SK-N-SH treated with all-trans-retinoic acid at 6 μM for 48 hours (cell line): ENCODE data around the gene NSFL1C.

Experiments used
- ARNTL ChIP-seq: fragments of 450-650 bp; formaldehyde crosslinking; IDR thresholded peaks from 2 replicates; pipeline ENCODE4 v1.5.0; 2020; ENCODE audit warnings: low read depth, mild to moderate bottlenecking, moderate library complexity, borderline replicate concordance
- POU6F1 ChIP-seq: fragments of 250-450 bp; sonication (Bioruptor Pico); IDR thresholded peaks from 2 replicates; pipeline ENCODE4 v1.8.0; 2021; ENCODE audit warnings: low read depth, mild to moderate bottlenecking, moderate library complexity, borderline replicate concordance
- SNAI2 ChIP-seq: fragments of 250-450 bp; sonication (Bioruptor Pico); IDR thresholded peaks from 2 replicates; pipeline ENCODE4 v1.5.0; 2020; ENCODE audit warnings: mild to moderate bottlenecking, moderate library complexity
- ZC3H10 ChIP-seq: fragments of 250-450 bp; sonication (Bioruptor Pico); IDR thresholded peaks from 2 replicates; pipeline ENCODE4 v1.5.1; 2021; ENCODE audit warnings: mild to moderate bottlenecking, moderate library complexity
- ZFP3 ChIP-seq: fragments of 250-450 bp; sonication (Bioruptor Pico); IDR thresholded peaks from 2 replicates; pipeline ENCODE4 v1.5.0; 2020; ENCODE audit warnings: mild to moderate bottlenecking, moderate library complexity
- ZNF565 ChIP-seq: fragments of 450-650 bp; formaldehyde crosslinking; conservative IDR thresholded peaks from 2 replicates; pipeline ENCODE4 v1.5.0; 2020; ENCODE audit warnings: low read depth, mild to moderate bottlenecking, moderate library complexity
- TF ChIP-seq, protein P1 (sequence below): fragments of 250-450 bp; sonication (Bioruptor Pico); IDR thresholded peaks from 2 replicates; pipeline ENCODE4 v1.8.0; 2020; ENCODE audit warnings: mild to moderate bottlenecking, moderate library complexity, borderline replicate concordance
- TF ChIP-seq, protein P2 (sequence below): fragments of 250-450 bp; sonication (Bioruptor Pico); IDR thresholded peaks from 2 replicates; pipeline ENCODE4 v1.5.1; 2020; ENCODE audit warnings: low read depth, mild to moderate bottlenecking, moderate library complexity
- TF ChIP-seq, protein P3 (sequence below): fragments of 250-450 bp; sonication (Bioruptor Pico); IDR thresholded peaks from 2 replicates; pipeline ENCODE4 v1.5.0; 2020; ENCODE audit warnings: mild to moderate bottlenecking, moderate library complexity

DNA sequence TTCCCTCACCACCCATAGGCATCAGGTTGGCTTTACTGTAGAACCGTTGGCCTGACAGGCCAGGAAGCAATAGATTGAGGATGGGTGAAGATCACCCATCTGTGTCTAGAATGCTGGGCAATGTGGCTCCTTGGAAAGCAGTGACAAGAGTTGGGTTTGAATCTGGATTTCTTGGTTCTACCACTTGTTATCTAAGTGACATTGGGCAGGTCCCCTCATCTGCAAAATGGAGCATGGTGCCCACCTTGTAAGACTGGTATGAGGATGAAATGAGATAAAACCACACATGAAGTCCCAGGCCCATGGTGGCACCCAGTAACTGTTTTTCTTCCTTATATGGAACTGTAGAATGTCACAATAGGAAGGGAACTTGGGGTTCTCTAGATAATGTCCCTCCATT, 47.2 kb upstream of the NSFL1C start:
- no peak for TF ChIP-seq POU6F1 (CRISPR knock-in tag)
- TF ChIP-seq, protein P1, sequence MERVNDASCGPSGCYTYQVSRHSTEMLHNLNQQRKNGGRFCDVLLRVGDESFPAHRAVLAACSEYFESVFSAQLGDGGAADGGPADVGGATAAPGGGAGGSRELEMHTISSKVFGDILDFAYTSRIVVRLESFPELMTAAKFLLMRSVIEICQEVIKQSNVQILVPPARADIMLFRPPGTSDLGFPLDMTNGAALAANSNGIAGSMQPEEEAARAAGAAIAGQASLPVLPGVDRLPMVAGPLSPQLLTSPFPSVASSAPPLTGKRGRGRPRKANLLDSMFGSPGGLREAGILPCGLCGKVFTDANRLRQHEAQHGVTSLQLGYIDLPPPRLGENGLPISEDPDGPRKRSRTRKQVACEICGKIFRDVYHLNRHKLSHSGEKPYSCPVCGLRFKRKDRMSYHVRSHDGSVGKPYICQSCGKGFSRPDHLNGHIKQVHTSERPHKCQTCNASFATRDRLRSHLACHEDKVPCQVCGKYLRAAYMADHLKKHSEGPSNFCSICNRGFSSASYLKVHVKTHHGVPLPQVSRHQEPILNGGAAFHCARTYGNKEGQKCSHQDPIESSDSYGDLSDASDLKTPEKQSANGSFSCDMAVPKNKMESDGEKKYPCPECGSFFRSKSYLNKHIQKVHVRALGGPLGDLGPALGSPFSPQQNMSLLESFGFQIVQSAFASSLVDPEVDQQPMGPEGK (CRISPR knock-in tag): no peak
- TF ChIP-seq ZFP3 (CRISPR knock-in tag): no peak
- TF ChIP-seq SNAI2 (CRISPR knock-in tag): no peak
- TF ChIP-seq, protein P2, sequence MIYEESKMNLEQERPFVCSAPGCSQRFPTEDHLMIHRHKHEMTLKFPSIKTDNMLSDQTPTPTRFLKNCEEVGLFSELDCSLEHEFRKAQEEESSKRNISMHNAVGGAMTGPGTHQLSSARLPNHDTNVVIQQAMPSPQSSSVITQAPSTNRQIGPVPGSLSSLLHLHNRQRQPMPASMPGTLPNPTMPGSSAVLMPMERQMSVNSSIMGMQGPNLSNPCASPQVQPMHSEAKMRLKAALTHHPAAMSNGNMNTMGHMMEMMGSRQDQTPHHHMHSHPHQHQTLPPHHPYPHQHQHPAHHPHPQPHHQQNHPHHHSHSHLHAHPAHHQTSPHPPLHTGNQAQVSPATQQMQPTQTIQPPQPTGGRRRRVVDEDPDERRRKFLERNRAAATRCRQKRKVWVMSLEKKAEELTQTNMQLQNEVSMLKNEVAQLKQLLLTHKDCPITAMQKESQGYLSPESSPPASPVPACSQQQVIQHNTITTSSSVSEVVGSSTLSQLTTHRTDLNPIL (CRISPR knock-in tag): no peak
- no peak for TF ChIP-seq ZNF565 (CRISPR knock-in tag)
- TF ChIP-seq ZC3H10 (CRISPR knock-in tag): no peak
- TF ChIP-seq, protein P3, sequence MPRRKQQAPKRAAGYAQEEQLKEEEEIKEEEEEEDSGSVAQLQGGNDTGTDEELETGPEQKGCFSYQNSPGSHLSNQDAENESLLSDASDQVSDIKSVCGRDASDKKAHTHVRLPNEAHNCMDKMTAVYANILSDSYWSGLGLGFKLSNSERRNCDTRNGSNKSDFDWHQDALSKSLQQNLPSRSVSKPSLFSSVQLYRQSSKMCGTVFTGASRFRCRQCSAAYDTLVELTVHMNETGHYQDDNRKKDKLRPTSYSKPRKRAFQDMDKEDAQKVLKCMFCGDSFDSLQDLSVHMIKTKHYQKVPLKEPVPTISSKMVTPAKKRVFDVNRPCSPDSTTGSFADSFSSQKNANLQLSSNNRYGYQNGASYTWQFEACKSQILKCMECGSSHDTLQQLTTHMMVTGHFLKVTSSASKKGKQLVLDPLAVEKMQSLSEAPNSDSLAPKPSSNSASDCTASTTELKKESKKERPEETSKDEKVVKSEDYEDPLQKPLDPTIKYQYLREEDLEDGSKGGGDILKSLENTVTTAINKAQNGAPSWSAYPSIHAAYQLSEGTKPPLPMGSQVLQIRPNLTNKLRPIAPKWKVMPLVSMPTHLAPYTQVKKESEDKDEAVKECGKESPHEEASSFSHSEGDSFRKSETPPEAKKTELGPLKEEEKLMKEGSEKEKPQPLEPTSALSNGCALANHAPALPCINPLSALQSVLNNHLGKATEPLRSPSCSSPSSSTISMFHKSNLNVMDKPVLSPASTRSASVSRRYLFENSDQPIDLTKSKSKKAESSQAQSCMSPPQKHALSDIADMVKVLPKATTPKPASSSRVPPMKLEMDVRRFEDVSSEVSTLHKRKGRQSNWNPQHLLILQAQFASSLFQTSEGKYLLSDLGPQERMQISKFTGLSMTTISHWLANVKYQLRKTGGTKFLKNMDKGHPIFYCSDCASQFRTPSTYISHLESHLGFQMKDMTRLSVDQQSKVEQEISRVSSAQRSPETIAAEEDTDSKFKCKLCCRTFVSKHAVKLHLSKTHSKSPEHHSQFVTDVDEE (CRISPR knock-in tag): no peak
- no peak for TF ChIP-seq ARNTL (CRISPR knock-in tag)
